Muscle of leg (tissue), 11 donors: ENCODE measurements around the gene MYBPC3. TPM values are rescaled to one million over a fixed set of nuclear protein-coding genes. Genes with fewer than 3 reads are reported as not detected.

Source experiments
- DNase-seq: peaks from one replicate; pipeline ENCODE4 v3.0.0; 2013
- H3K27ac ChIP-seq: one replicate; pipeline ENCODE4 v1.5.1; 2013; ENCODE audit warnings: mild to moderate bottlenecking, low read length, control low read depth
- H3K27me3 ChIP-seq: one replicate; pipeline ENCODE4 v1.6.1; 2013; ENCODE audit warnings: low read length; ENCODE audit not compliant: control insufficient read depth, insufficient read depth
- H3K36me3 ChIP-seq: one replicate; pipeline ENCODE4 v1.6.1; 2013; ENCODE audit warnings: low read length; ENCODE audit not compliant: control insufficient read depth, insufficient read depth
- H3K4me1 ChIP-seq: one replicate; pipeline ENCODE4 v1.6.1; 2013; ENCODE audit warnings: low read length; ENCODE audit not compliant: control insufficient read depth, insufficient read depth
- H3K4me3 ChIP-seq: one replicate; pipeline ENCODE4 v1.5.1; 2013; ENCODE audit warnings: low read length, control low read depth
- H3K9me3 ChIP-seq: replicated peaks from 2 replicates; pipeline ENCODE4 v1.6.1; 2013; ENCODE audit warnings: low read depth, low read length; ENCODE audit not compliant: control insufficient read depth
- WGBS: methylation state at CpG from one replicate; pipeline ENCODE4 v1.1.5; 2013; ENCODE audit warnings: missing lambda C conversion rate; ENCODE audit not compliant: insufficient coverage; 5-methylcytosine and 5-hydroxymethylcytosine counted together
- polyA plus RNA-seq, 8 donors: library from polyadenylated mRNA; unstranded; fragments of 120-200 nt; gene quantifications; one replicate each; pipeline versions ENCODE4 v1.2.1 to v1.2.3, GENCODE V29; 2013; ENCODE audit warnings: inconsistent platforms in 1 of 8, low replicate concordance in 1 of 8; ENCODE audit not compliant: insufficient read length in 8 of 8, insufficient read depth in 1 of 8
- total RNA-seq: library from RNA; stranded (reverse); fragments of 120-200 nt; gene quantifications from one replicate; pipeline ENCODE4 v1.2.4, GENCODE V29; 2013

MYBPC3 gene
- total and polyA plus RNA-seq, 9 donors, result 0.06 to 1.1 (median 0.30) TPM

DNA sequence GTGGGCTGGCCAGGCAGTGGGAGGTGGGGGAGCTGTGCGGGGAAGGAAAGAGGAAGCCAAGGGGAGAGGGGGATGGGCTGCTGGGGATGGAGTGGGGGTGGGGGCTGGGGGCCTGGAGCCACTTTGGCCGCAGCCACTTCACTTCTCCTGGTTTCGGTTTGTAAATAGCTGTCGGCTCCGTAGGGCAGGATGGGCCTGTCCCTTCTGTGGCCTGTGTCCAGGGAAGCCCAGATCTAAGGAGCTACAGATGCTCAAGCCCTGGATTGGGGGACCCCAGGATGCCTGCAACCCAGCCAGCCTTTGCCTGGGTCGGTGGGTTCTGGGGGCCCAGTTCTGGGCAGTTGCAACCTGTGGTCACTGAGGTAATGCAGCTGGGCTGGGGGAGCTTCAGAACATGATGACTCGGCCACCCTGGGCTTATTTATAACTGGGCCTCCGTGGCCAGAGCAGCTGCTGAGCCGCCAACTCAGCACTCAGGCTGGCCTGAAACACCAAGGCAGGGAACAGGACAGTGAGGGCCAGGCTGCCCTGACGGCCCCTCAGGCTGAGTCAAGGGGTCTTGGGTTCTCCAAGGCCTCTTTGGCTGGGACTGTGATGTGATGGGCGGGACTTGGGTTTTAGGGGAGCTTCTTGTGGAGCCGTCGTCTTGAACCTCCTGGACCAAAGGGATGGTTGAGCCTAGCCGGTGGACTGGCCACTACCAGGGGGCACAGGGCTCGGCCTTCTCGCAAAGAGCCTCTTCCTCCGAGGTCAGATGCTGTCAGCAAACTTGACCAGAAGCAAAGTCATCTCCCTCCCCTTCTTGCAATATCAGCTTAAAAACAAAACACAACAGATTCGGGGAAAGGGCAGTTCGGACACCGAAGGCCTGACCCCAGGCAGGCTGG lies 40.9 kb upstream of the MYBPC3 start:
- Histone ChIP-seq H3K27ac (peak overlapping the region; percentile 86), H3K4me3 (no peak overlapping the region), H3K9me3 (no peaks in the 10 kb centered on the region), H3K4me1 (peaks cover 43% of the 10 kb centered on the region), H3K36me3 (no peaks in the 10 kb centered on the region), H3K27me3 (no peaks in the 10 kb centered on the region)
- peak; percentile 77 for DNase-seq
- WGBS, result 47% methylated on average over 13 of the region's 20 CpGs

DNA sequence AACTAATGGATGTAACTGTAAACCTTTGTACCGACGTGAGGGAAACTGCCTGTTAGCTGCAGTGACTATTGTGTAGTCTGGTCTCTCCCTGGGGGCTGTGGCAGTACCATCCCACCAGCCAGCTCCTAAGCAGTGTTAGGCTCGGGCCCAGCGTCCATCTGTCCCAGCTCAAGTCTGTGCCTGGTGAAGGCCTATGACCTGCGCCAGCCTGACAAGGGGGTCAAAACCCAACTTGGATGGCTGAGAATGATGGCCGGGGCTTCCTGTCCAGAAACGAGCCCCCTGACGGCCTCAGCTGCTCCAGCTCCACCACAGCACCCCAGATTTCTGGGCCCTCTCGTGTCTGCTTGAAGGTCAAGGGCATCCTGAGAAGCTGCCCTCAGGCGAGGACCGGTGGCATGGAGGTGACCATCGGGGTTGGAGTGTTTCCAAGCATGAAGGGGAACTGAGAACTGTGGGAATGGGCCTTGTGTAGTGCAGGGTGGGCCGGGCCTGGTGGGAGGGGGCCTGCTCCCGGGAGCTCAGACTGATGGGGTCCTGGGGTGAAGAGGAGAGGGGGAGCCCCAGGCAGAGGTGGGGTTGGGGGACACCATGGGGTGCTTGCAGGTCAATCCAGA lies 40.2 kb upstream of the MYBPC3 start:
- peaks cover 43% of the 10 kb centered on the region for H3K4me1 ChIP-seq

DNA sequence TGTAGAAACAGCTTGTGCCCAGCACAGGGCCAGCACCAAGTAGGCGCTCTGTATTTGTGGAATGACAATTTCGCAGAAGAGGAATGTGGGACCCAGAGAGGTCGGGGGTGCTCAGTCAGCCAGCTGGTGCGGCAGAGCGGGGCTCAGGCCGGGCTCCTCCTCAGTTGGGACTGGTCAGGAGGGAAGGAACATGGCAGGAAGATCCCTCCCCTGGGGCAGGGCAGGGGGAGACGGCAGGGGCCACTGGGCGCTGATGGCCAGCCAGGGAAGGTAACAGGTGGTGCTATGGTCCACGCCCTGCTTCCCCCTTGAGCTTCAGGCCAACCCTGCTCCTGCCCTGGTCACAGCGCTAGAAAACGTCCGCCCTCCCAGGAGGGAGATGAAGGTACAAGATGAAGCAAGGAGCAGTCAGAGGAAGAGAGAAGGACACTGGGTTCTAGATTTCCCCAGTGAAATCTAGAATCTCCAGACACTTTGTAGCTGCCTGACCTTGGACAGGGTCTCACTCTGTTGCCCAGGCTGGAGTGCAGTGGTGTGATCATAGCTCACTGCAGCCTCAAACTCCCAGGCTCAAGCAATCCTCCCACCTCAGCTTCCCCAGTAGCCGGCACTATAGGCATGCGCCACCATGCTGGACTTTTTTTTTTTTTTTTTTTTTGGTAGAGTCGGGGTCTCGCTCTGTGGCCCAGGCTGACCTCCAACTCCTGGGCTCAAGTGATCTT lies 39.4 kb upstream of the MYBPC3 start:
- Histone ChIP-seq H3K36me3 (no peaks in the 10 kb centered on the region), H3K9me3 (no peaks in the 10 kb centered on the region), H3K27me3 (no peaks in the 10 kb centered on the region), H3K4me1 (peaks cover 43% of the 10 kb centered on the region), H3K4me3 (no peak overlapping the region), H3K27ac (peak overlapping the region; percentile 59)
- no peak for DNase-seq
- WGBS, result 73% methylated on average over 12 of the region's 16 CpGs

More for the DNA sequence above, 40.2 kb upstream of the MYBPC3 start:
- peak overlapping the region; percentile 59 for H3K27ac ChIP-seq
- no peak overlapping the region for H3K4me3 ChIP-seq
- H3K9me3 ChIP-seq, result no peaks in the 10 kb centered on the region
- WGBS, result 79% methylated on average over 9 of the region's 14 CpGs
- H3K27me3 ChIP-seq, result no peaks in the 10 kb centered on the region
- no peak for DNase-seq
- H3K36me3 ChIP-seq, result no peaks in the 10 kb centered on the region

DNA sequence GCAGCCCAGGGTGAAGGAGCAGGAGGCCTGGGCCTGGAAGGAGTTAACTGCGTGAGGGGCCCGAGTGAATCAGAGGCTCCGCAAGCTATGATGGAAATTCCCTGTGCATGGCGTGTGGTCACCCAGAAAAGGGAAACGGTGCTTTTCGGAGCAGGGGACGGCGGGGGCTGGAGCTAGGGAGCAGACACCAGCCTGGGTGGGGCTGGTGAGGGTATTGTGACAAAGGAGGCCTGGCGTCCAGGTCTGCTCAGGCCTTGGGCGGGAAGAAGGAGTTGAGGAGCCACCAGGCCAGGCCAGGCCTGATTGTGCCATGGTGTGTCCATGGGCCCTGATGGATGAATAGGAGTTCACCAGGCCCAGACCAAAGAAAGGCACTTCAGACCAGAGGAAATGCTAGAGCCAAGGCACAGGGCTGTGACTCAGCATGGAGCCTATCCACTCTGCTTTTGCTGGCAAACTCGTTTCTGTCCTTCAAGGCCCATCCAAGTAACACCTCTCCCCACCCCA lies 38.6 kb upstream of the MYBPC3 start:
- DNase-seq, result peak; percentile 66
- Histone ChIP-seq H3K4me1 (peaks cover 43% of the 10 kb centered on the region), H3K9me3 (no peaks in the 10 kb centered on the region), H3K36me3 (no peaks in the 10 kb centered on the region), H3K4me3 (no peak overlapping the region), H3K27me3 (no peaks in the 10 kb centered on the region), H3K27ac (peak overlapping the region; percentile 59)
- 74% methylated on average over 11 of the region's 11 CpGs for WGBS

DNA sequence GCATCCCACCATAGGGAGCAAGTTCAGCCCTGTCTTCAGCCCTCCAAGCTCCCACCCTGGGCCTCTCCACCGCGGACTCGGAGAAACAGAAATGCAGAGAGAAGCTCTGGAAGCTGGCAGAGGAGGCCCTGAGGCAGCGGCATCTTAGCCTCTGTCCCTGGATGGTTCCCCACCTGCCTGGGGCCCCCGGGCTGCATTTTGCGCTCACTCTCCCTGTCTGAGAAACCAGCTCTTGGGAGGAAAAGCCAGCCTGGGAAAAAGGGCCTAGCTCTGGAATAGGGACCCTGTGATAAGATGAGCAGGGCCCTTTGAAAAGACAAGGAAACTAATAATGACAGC lies 37.9 kb upstream of the MYBPC3 start:
- Histone ChIP-seq H3K27me3 (no peaks in the 10 kb centered on the region), H3K36me3 (no peaks in the 10 kb centered on the region), H3K4me3 (no peak overlapping the region), H3K4me1 (peaks cover 39% of the 10 kb centered on the region), H3K27ac (peak overlapping the region; percentile 59), H3K9me3 (no peaks in the 10 kb centered on the region)
- WGBS, result 87% methylated on average over 4 of the region's 6 CpGs
- no peak for DNase-seq

DNA sequence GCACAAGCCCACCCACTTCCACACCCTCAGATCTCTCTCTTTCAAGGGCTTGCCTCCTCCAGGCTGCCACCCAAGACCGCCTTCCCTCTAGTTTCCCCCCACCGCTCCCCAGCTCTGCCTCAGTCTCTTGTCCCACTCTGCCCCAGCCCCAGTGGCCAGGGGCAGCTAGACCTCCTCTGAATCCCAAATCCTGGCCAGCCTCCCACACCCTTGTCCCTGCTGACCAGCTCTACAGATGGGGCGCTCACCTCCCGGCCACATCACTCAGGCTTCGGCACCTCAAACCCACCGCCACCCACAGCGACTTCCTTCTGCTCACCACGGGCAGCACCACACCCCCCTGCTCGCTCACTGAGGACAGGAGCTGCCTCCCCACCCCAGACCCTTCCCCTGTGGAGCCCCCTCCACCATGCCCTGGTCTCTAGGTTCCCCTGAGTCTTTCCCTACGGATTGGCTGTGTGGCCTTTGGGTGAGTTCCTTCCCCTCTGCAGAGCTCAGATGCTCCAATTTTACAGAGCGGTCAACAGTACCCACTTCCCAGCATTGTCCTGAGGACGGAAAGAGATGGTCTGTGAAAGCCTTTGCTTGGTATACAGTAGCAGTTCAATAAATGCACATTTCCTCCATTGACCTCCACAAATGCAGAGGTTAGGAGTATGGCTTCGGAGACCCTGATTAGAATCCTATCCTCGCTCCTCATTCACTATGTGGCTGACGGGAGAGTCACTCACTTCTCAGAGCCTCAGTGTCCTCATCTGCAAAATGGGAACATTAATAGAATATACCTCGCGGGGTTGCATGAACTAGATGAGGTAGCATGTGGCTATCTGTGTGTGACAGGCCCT lies 37.3 kb upstream of the MYBPC3 start:
- Histone ChIP-seq H3K36me3 (no peaks in the 10 kb centered on the region), H3K4me3 (no peak overlapping the region), H3K4me1 (peaks cover 33% of the 10 kb centered on the region), H3K27ac (no peak overlapping the region), H3K9me3 (no peaks in the 10 kb centered on the region), H3K27me3 (no peaks in the 10 kb centered on the region)
- no peak for DNase-seq
- WGBS, result 79% methylated on average over 10 of the region's 17 CpGs

- Histone ChIP-seq H3K27ac (no peak overlapping the region), H3K4me3 (no peak overlapping the region), H3K9me3 (no peaks in the 10 kb centered on the region), H3K27me3 (no peaks in the 10 kb centered on the region), H3K4me1 (peaks cover 25% of the 10 kb centered on the region), H3K36me3 (no peaks in the 10 kb centered on the region)
- DNase-seq, result no peak
- WGBS, result 83% methylated on average over 28 of the region's 28 CpGs
Observed at GRCh38 chr11:47388697-47389576, 36.4 kb upstream of the MYBPC3 start.

DNA sequence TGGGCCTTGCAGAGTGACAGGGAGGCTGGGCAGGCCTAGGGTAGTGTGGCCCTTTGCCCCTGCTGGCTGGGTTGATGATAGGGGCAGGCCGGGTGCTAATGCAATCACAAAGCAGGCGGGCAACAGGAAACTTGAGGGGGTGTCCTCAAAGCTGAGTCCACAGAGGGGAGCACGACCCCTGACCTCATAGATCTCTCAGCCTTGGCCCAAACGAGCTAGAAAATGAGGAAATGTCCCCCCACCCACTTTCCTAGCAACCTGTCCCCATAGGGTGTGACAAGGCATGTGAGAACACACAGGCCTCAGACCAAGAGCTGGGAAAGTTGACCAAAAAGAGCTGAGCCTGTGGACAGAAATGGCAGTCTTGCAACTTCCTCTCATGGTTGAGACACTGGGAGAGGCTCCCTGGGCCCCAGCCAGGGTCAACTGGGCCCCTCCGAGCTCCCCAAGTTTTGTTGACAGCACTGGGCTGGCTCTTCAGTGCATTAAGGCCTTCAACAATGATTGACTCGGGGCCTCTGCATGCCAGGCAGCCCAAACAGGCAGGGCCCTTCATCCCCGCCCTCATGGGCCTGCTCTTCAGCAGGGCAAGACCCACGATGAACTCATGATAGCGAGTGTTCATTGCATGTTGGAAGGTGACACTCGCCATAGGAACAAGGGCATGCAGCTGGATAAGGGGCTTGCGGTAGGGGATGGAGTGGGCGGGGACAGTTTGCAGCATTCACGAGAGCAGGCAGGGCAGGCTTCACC lies 35.6 kb upstream of the MYBPC3 start:
- 60% methylated on average over 11 of the region's 13 CpGs for whole genome bisulfite sequencing
- Histone ChIP-seq H3K27ac (no peak overlapping the region), H3K4me3 (no peak overlapping the region), H3K36me3 (no peaks in the 10 kb centered on the region), H3K9me3 (no peaks in the 10 kb centered on the region), H3K27me3 (no peaks in the 10 kb centered on the region), H3K4me1 (peaks cover 16% of the 10 kb centered on the region)
- no peak for DNase-seq
